Ectodermal cell (in vitro differentiated cells): Measurements from ENCODE around the gene CPED1.
"Not testable (repeated sequence)": the region's sequence is repeated elsewhere in the genome, so short reads cannot be mapped to it uniquely, and the experiment has no call there.

ENCODE experiments used
- H3K27ac ChIP-seq: 2 replicates; pipeline ENCODE4 v1.7.0; 2013; ENCODE audit warnings: mild to moderate bottlenecking, low read depth, low read length; ENCODE audit not compliant: insufficient read depth, poor library complexity, severe bottlenecking
- H3K27me3 ChIP-seq: 2 replicates; pipeline ENCODE4 v1.7.0; 2013; ENCODE audit warnings: mild to moderate bottlenecking, low read length; ENCODE audit not compliant: insufficient read depth, control insufficient read depth, poor library complexity, severe bottlenecking
- H3K36me3 ChIP-seq: one replicate; pipeline ENCODE4 v1.7.0; 2013; ENCODE audit warnings: low read length; ENCODE audit not compliant: control insufficient read depth, insufficient read depth
- H3K4me1 ChIP-seq: one replicate; pipeline ENCODE4 v1.7.0; 2013; ENCODE audit warnings: low read length; ENCODE audit not compliant: control insufficient read depth, insufficient read depth
- H3K4me3 ChIP-seq: 2 replicates; pipeline ENCODE4 v1.7.0; 2013; ENCODE audit warnings: low read depth, low read length, control low read depth; ENCODE audit not compliant: insufficient read depth
- H3K9me3 ChIP-seq: 2 replicates; pipeline ENCODE4 v1.7.0; 2013; ENCODE audit warnings: mild to moderate bottlenecking, low read length, moderate library complexity; ENCODE audit not compliant: control insufficient read depth
- WGBS, 2 experiments: methylation state at CpG; one replicate each; pipeline ENCODE4 v1.1.7; 2013; ENCODE audit warnings: missing lambda C conversion rate in 2 of 2; 5-methylcytosine and 5-hydroxymethylcytosine counted together

The CPED1 gene

DNA sequence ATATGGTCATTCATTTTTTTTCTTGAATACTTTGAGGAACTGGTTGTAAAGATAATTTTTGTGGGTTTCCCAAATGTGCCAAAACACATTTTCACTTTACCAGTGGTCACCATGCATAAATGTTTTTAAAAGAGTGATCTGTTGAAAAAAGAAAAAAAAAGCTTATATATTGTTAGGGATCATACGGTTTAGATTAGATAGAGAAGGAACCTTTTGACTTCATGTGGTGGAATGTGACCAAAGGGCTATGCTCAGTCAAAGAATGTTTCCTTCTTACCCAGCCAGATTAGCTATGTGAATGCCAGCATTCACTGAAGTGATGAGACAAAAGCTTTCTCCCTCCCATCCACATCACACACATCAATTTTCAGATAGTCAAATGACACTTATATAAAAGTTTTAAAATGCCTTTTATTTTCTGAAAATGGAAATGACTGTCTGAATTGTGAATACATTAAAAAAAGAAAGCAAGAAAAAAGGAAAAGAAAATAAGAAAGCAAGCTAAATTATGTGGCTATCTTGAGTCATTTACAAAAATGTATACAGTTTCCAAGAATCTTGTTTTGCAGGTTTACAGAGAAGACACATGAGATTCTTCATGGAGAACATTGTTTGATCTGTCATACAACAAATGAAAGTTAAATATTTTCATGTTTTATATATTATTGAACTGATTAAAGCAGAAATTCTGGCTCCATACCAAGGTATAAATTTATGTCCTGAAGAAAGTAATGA lies 8.6 kb upstream of the CPED1 start:
- no peaks in the 10 kb centered on the region for H3K9me3 ChIP-seq
- 69 to 78% methylated on average over 1 of the region's 1 CpG for WGBS, 2 experiments
- H3K27ac ChIP-seq: no peak overlapping the region
- H3K4me1 ChIP-seq: no peaks in the 10 kb centered on the region
- H3K36me3 ChIP-seq: peaks cover 2% of the 10 kb centered on the region
- no peak overlapping the region for H3K4me3 ChIP-seq
- H3K27me3 ChIP-seq: no peaks in the 10 kb centered on the region

- H3K27me3 ChIP-seq: no peaks in the 10 kb centered on the region
- H3K36me3 ChIP-seq: no peaks in the 10 kb centered on the region
- 67 to 100% methylated on average over 1 of the region's 1 CpG for WGBS, 2 experiments
- H3K27ac ChIP-seq: no peak overlapping the region
- no peak overlapping the region for H3K4me3 ChIP-seq
- no peaks in the 10 kb centered on the region for H3K4me1 ChIP-seq
- H3K9me3 ChIP-seq: no peaks in the 10 kb centered on the region
Measured at GRCh38 chr7:120981117-120981516, 7.4 kb upstream of the CPED1 start.

DNA sequence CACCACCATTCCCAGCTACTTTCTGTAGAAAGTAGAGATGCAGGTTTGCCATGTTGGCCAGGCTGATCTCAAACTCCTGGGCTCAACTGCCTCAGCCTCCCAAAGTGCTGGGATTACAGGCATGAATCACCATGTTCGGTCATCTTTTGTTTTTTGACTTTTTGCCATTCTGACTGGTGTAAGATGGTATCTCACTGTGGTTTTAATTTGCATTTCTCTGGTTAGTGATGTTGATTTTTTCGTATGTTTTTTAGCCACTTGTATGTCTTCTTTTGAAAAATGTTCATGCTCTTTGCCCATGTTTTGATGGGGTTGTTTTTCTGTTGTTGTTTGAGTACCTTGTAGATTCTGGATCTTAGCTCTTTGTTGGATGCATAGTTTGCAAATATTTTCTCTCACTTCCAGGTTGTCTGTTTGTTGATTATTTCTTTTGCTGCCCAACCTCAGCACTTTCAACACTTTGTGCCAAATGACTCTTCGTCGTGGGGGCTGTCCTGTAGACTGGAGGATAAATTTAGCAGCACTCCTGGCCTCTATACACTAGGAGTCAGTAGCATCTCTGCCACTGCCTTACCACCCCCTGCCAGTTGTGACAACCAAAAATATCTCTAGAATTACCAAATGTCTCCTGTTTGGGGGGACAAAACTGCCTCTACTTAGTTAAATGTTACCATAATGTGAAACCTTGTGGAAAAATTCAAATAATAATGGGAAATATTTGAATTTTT lies 6.5 kb upstream of the CPED1 start:
- 79 to 84% methylated on average over 4 of the region's 4 CpGs for WGBS, 2 experiments
- H3K36me3 ChIP-seq: no peaks in the 10 kb centered on the region
- no peaks in the 10 kb centered on the region for H3K27me3 ChIP-seq
- H3K27ac ChIP-seq: no peak overlapping the region
- no peaks in the 10 kb centered on the region for H3K4me1 ChIP-seq
- no peaks in the 10 kb centered on the region for H3K9me3 ChIP-seq
- H3K4me3 ChIP-seq: no peak overlapping the region

- not testable (repeated sequence) for H3K27me3 ChIP-seq, H3K4me3 ChIP-seq
- WGBS, 2 experiments: 84 to 98% methylated on average over 4 to 5 of the region's 8 CpGs
Measured at GRCh38 chr7:120983592-120983991, 4.9 kb upstream of the CPED1 start.

GRCh38 chr7:120984406-120984805 lies 4.1 kb upstream of the CPED1 start:
- Histone ChIP-seq H3K9me3 (no peaks in the 10 kb centered on the region), H3K27me3 (peaks cover 17% of the 10 kb centered on the region), H3K4me3 (no peak overlapping the region), H3K36me3 (no peaks in the 10 kb centered on the region), H3K4me1 (peaks cover 3% of the 10 kb centered on the region), H3K27ac (no peak overlapping the region)
- 93 to 100% methylated on average over 2 to 3 of the region's 3 CpGs for WGBS, 2 experiments

More at GRCh38 chr7:120983592-120983991, 4.9 kb upstream of the CPED1 start:
- H3K27ac ChIP-seq, H3K9me3 ChIP-seq, H3K36me3 ChIP-seq, H3K4me1 ChIP-seq: not testable (repeated sequence)

DNA sequence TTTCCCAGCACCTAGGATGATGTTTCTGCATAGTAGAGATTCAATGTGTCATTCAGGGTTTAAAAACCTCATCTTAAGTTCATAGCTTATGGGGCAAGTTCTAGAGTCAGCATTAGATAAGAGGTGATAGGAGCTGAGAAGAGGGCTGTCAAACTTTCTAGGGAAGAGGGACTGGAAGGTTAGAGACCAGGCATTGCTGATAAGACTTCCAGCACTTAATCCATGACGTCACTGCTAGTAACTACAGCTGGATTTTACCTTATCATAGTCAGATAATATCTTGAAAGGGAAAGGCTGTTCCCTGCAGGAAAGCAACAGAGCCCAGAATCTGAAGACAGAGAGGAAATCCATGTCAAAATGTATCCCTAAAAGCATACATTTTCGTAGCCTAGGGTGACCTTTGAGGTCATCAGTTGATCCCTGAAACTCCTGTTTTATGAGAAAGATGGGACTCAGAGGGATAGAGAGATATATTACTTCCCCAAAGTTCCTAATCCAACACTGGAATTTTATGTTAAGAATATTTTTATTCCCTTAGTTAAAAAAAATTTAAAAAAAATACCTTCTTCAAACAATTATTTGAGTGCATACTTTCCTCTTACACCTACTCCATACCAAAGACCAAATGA lies 3.3 kb upstream of the CPED1 start:
- no peaks in the 10 kb centered on the region for H3K9me3 ChIP-seq
- 82 to 96% methylated on average over 2 of the region's 2 CpGs for WGBS, 2 experiments
- no peaks in the 10 kb centered on the region for H3K36me3 ChIP-seq
- H3K27ac ChIP-seq: no peak overlapping the region
- H3K27me3 ChIP-seq: peaks cover 24% of the 10 kb centered on the region
- H3K4me3 ChIP-seq: no peak overlapping the region
- peaks cover 3% of the 10 kb centered on the region for H3K4me1 ChIP-seq

DNA sequence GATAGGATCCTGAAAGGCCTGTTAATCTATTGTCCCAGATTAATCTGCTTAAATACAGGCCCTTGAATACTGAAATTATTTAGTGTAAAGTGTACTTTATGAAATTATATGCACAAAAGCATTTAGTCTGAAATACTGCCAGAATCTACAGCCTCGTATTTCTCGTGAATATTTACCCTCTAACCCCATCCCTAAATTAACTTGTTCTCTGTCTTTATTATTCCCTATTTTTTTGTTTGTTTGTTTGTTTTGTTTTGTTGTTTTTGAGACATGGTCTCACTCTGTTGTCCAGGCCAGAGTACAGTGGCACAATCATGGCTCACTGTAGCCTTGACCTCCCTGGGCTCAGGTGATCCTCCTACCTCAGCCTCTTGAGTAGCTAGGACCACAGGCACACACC lies 2.7 kb upstream of the CPED1 start:
- Histone ChIP-seq H3K27ac (no peak overlapping the region), H3K27me3 (peaks cover 24% of the 10 kb centered on the region), H3K4me1 (peaks cover 3% of the 10 kb centered on the region), H3K36me3 (no peaks in the 10 kb centered on the region), H3K9me3 (no peaks in the 10 kb centered on the region), H3K4me3 (no peak overlapping the region)
- 85% methylated on average over 2 of the region's 2 CpGs; no CpG with 5 or more reads in 1 of the 2 experiments for WGBS, 2 experiments

- no peak overlapping the region for H3K4me3 ChIP-seq
- no peaks in the 10 kb centered on the region for H3K9me3 ChIP-seq
- H3K36me3 ChIP-seq: no peaks in the 10 kb centered on the region
- H3K27me3 ChIP-seq: peaks cover 24% of the 10 kb centered on the region
- WGBS, 2 experiments: 93 to 100% methylated on average over 2 of the region's 2 CpGs
- H3K27ac ChIP-seq: no peak overlapping the region
- peaks cover 3% of the 10 kb centered on the region for H3K4me1 ChIP-seq
Measured at GRCh38 chr7:120986650-120987049, 1.9 kb upstream of the CPED1 start.

- Histone ChIP-seq H3K27me3 (peaks cover 24% of the 10 kb centered on the region), H3K9me3 (no peaks in the 10 kb centered on the region), H3K36me3 (no peaks in the 10 kb centered on the region), H3K27ac (no peak overlapping the region), H3K4me3 (no peak overlapping the region), H3K4me1 (peaks cover 3% of the 10 kb centered on the region)
- WGBS, 2 experiments: 2 to 5% methylated on average over 3 of the region's 3 CpGs
Measured at GRCh38 chr7:120987280-120987679, 1.2 kb upstream of the CPED1 start.
